ENCODE data around the gene KCND2.

The KCND2 gene

DNA sequence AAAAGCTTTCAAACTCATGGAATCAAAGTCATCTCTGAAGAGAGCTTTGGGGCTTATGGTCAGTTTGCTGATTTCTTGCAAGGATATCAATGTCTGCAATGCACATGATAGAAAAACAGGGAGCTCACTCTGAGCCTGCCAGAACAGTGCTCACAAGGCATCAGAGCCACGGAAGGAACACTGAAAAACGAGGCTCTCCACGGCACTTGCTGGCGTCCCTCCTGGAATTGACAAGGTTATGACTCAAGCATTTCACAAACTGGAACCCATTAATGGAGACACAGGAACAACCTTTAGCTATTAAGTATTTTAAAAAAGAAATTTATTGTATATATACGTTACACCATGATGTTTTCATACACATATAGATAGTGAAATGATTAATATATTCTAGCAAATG, 266.3 kb downstream of the KCND2 start:
- TF ChIP-seq, protein P1, sequence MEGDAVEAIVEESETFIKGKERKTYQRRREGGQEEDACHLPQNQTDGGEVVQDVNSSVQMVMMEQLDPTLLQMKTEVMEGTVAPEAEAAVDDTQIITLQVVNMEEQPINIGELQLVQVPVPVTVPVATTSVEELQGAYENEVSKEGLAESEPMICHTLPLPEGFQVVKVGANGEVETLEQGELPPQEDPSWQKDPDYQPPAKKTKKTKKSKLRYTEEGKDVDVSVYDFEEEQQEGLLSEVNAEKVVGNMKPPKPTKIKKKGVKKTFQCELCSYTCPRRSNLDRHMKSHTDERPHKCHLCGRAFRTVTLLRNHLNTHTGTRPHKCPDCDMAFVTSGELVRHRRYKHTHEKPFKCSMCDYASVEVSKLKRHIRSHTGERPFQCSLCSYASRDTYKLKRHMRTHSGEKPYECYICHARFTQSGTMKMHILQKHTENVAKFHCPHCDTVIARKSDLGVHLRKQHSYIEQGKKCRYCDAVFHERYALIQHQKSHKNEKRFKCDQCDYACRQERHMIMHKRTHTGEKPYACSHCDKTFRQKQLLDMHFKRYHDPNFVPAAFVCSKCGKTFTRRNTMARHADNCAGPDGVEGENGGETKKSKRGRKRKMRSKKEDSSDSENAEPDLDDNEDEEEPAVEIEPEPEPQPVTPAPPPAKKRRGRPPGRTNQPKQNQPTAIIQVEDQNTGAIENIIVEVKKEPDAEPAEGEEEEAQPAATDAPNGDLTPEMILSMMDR (IDR thresholded peaks at IDR 0.05; ENCODE audit: control insufficient read depth, insufficient read depth, low read depth, low read length, missing control alignments) = no peak
- no peak for DNase-seq (ENCODE audit: low read depth)

DNA sequence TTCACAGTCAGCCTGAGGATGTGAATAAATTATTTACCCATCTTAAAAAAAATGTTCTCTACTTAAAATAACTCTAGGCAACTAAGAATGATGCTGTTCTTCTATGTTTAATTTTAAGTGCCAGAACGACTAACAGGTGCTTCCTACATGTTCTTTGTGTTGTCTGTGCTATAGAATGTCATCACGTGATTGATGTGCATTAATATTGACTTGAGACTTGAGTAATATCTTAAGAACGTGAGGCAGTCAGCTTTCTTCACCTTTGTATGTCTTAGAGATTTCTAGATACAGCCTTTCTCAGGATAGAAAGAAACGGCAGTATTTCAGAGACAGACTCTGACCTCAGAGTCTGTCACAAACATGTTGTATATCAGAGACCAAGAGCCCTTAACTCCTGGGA, 274.6 kb downstream of the KCND2 start:
- TF ChIP-seq, protein P1 (IDR thresholded peaks at IDR 0.05; ENCODE audit: control insufficient read depth, insufficient read depth, low read depth, low read length, missing control alignments) = no peak
- DNase-seq (ENCODE audit: low read depth) = no peak

More for the DNA sequence above, 266.3 kb downstream of the KCND2 start:
- no peak overlapping the region for H3K4me3 ChIP-seq (ENCODE audit: control insufficient read depth, low read depth, low read length)

DNA sequence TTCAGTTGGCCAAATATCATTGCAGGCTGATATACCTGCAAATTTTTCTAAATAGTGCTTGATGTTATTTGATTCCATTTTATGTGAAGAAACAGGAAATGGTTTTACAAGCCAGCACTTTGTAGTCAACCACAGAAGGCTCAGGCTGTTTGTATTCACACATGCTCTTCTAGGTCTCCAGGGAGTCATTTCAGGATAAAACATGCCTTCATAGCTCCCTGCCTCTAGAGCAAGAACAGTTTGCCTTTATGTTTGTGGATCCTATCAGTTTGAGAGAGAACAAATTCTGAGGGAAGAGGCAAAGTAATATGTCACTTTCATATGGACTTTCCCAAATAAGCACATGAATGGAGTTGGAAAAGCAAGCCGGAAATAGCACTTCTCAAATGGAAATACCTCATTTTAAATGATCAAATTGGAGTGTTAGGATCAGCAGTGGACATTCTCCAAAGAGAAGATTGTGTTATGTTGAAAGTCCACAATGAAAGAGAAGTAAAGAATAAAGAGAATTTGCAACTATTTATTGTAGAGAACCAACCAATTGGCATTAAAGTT, 277.6 kb downstream of the KCND2 start:
- TF ChIP-seq, protein P1 (IDR thresholded peaks at IDR 0.05; ENCODE audit: control insufficient read depth, insufficient read depth, low read depth, low read length, missing control alignments) = no peak
- no peak for DNase-seq (ENCODE audit: low read depth)

More for the DNA sequence above, 274.6 kb downstream of the KCND2 start:
- no peak overlapping the region for H3K4me3 ChIP-seq (ENCODE audit: control insufficient read depth, low read depth, low read length)

DNA sequence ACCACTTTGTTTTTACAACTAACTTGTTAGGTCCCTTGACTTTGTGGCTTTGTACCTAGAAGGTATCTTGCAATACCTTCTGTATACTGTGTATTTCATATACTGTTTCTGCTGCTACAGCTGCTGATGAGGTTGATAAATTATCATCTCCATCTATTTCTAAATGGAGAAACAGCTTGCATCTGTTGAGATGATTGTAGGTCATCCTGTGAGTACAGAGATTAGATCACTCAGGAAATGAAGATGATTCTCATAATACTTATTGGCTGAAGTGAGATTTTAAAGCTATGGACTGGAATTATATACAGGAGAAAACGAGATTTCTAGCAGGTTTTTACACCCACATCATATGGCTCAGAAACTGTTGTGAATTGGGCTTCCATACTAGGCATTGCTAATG, 280.5 kb downstream of the KCND2 start:
- DNase-seq (ENCODE audit: low read depth) = no peak

More for the DNA sequence above, 277.6 kb downstream of the KCND2 start:
- no peak overlapping the region for H3K4me3 ChIP-seq (ENCODE audit: control insufficient read depth, low read depth, low read length)

DNA sequence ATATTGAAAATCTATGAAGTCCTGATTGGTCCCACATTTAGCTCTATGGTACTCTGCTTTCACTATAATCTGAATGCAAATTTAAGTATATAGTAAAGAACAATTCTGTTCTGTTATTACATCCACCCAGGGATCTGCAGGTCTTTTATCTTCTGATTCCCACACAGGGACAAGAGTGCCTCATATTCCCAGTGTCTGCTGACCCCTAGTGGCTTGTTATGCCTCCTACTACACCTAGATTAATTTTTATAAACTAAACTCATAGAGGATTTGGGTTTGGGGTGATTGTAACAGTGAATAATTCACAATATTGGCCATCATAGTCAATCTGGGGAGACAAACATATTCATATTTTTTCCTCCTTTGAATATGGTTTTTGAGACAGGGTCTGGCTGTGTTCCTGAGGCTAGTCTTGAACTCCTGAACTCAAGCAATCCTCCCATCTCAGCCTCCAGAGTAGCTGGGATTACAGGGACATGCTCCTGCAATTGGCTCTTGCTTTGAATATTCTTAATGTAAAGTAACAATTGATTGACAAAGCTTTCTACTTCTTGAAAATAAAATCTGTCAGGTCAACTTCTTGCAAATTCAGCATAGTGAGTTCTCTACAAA, 282.1 kb downstream of the KCND2 start:
- no peak for DNase-seq (ENCODE audit: low read depth)
- H3K4me3 ChIP-seq (ENCODE audit: control insufficient read depth, low read depth, low read length) = no peak overlapping the region
- TF ChIP-seq, protein P1 (IDR thresholded peaks at IDR 0.05; ENCODE audit: control insufficient read depth, insufficient read depth, low read depth, low read length, missing control alignments) = no peak

More for the DNA sequence above, 280.5 kb downstream of the KCND2 start:
- no peak overlapping the region for H3K4me3 ChIP-seq (ENCODE audit: control insufficient read depth, low read depth, low read length)
- TF ChIP-seq, protein P1 (IDR thresholded peaks at IDR 0.05; ENCODE audit: control insufficient read depth, insufficient read depth, low read depth, low read length, missing control alignments) = no peak

DNA sequence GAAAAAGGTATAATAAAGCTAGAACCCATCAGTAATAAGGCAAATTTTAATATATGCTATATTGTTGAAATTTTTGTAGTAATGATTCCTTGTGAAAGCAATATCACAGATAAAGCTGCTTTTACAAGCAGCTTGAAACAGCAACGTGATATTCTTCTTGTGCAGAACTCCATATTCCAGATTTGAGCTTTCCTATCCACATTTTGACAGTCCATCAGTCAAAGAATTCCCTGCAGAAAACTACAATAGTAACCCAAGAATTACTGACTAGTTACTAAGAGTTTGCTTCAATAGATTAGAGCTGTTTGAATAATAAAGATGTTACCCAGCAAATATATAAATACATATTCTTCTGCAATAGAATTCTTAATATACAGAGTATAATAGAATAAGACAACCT, 291.2 kb downstream of the KCND2 start:
- no peak for DNase-seq (ENCODE audit: low read depth)
- no peak overlapping the region for H3K4me3 ChIP-seq (ENCODE audit: control insufficient read depth, low read depth, low read length)
- TF ChIP-seq, protein P1 (IDR thresholded peaks at IDR 0.05; ENCODE audit: control insufficient read depth, insufficient read depth, low read depth, low read length, missing control alignments) = no peak

Measured in AG09309 (cell line).